G401 (cell line): ENCODE data around the gene ATAD3B. TPM values are rescaled to one million over a fixed set of nuclear protein-coding genes. Genes with fewer than 3 reads are reported as not detected.
"Not testable (repeated sequence)": the region's sequence is repeated elsewhere in the genome, so short reads cannot be mapped to it uniquely, and the experiment has no call there.

Source experiments
- DNase-seq: peaks from one replicate; pipeline ENCODE4 v3.0.0-alpha.2; 2015; ENCODE audit warnings: low spot score
- in situ Hi-C: cut with HindIII; loops from 2 replicates; pipeline ENCODE4 v1.10.0; 2016; ENCODE audit warnings: low sequenced_read_pairs, mixed read lengths
- total RNA-seq: library from RNA; depleted of rRNA; stranded (reverse); fragments of >200 nt; shearing (Covaris generic); gene quantifications from 2 replicates; pipeline ENCODE4 v1.2.3, GENCODE V29; 2014

Gene ATAD3B
- total RNA-seq, 1 experiment from 2014 or later, result 102 TPM

GRCh38 chr1:1468196-1468985, 3.2 kb upstream of the ATAD3B start:
- in situ Hi-C loops, DNase-seq: not testable (repeated sequence)

DNA sequence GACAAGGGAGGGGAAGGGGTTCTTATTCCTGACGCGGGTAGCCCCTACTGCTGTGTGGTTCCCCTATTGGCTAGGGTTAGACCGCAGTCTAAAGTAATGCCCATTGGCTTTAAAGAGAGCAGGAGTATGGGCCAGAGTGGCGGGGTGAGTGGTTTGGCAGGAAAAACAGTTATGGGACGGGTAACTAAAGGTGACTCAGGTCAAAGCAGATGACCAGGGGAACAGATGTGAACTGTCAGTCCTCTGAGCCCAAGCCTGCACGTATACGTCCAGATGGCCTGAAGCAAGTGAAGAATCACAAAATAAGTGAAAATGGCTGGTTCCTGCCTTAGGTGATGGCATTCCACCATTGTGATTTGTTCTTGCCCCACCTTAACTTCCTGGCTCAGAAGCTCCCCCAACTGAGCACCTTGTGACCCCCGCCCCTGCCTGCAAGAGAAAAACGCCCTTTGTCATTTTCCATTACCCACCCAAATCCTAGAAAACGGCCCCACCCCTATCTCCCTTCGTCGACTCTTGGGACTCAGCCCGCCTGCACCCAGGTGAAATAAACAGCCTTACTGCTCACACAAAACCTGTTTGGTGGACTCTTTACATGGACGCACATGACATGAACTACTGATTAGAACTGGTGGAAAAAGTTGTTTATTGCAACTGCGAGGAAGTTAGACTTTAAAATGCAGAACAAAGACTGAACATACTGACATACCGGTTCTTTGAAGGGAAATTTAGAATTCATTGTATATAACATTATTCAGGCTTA, 758 bp upstream of the ATAD3B start:
- peak; percentile 2 for DNase-seq
- in situ Hi-C loops, result no loop called here

DNA sequence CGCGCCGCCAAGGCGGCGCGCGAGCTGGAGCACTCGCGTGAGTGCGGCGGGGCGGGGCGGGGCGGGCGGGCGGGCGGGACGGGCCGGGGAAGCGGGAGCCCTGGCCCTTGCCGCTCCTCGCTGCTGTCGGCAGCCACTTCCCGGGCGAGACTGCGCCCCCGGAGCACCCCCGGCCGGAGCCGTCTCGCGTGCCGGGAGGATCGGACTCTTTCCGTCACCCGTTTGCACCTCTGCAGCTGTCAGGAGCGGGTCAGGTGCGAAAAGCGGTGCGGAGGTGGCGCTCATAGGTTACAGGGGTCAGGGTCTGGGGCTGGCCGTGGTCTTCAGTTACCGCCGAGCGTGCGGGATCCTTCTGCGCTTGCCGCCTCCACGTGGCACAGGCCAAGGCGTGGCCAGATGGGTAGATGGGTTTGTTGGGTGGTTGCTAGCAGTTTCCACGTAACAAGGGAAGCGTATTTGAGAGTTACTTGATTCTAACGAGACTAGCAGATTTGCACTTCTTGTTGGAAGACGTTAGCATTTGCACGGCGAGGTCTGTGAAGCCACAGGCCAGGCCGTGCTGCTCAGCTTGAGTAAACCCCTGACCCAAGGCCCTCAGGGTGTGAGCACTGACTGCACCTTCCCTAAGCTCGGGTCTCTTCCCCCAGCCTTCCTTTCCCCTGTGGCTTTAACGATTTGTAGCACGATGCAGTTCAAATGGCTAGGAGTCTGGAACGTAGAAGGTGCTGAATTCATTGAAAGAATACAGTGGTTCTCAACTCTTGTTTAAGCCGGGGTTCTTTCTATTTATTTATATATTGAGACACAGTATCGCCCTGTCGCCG, 700 bp downstream of the ATAD3B start:
- in situ Hi-C loops, DNase-seq: not testable (repeated sequence)

DNA sequence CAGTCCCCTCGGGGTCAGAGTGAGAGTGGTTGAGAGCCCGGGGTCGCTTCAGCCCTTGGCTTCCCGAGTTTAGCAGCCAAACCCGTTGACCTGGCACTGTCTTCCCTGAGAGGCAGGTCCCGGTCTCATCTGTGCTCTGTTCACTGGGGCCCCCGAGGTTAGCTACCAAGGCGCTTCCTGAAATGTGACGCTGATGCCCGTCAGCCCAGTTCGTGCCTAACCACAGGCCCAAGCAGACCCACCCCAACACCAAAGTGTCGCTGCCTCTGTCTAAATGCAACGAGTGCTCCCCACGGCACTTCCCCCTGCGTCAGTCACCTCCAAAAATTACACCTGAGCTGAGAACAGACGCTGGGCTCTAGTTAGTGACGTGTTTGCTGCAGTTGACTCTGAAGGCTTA, 4.4 kb downstream of the ATAD3B start:
- in situ Hi-C loops, DNase-seq: not testable (repeated sequence)

GRCh38 chr1:1477206-1477605, 5.6 kb downstream of the ATAD3B start:
- DNase-seq, result no peak
- in situ Hi-C loops, result no loop called here

GRCh38 chr1:1479547-1480487, 8.3 kb downstream of the ATAD3B start:
- no peak for DNase-seq
- in situ Hi-C loops, result no loop called here

GRCh38 chr1:1480488-1480867, 8.9 kb downstream of the ATAD3B start:
- in situ Hi-C loops, result not testable (repeated sequence)

DNA sequence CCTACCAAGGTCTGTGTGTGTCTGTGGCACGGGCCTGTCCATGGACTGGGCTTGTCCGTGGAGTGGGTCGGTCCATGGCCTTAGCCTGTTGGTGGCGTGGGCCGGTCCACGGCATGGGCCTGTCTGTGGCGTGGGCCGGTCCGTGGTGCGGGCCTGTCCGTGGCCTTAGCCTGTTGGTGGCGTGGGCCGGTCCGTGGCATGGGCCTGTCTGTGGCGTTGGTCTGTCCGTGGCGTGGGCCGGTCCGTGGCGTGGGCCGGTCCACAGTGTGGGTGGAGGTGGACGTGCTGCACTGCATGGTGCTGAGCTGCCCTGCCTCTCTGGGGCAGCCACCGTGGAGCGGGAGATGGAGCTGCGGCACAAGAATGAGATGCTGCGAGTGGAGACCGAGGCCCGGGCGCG, 10.2 kb downstream of the ATAD3B start:
- in situ Hi-C loops, DNase-seq: not testable (repeated sequence)

More at GRCh38 chr1:1480488-1480867, 8.9 kb downstream of the ATAD3B start:
- not testable (repeated sequence) for DNase-seq

GRCh38 chr1:1482856-1483255, 11.3 kb downstream of the ATAD3B start:
- in situ Hi-C loops, result no loop called here

DNA sequence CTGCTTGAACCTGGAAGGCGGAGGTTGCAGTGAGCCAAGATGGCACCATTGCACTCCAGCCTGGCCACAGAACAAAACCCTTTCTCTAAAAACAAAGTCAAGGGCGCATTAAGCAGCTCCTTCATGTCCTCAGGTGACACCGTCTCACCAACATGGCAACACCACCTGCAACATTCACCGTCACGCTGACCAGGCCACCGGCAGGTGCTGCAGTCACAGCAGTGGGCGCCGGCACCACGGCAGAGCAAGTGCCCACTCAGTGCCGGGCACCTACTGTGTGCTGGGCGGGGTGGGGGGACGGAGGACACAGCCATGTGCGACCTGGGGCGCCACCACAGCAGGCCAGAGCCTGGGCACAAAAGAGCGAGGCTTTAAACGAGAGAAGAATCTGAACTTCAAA, 12.1 kb downstream of the ATAD3B start:
- in situ Hi-C loops, result no loop called here
- no peak for DNase-seq

More at GRCh38 chr1:1482856-1483255, 11.3 kb downstream of the ATAD3B start:
- DNase-seq, result no peak

DNA sequence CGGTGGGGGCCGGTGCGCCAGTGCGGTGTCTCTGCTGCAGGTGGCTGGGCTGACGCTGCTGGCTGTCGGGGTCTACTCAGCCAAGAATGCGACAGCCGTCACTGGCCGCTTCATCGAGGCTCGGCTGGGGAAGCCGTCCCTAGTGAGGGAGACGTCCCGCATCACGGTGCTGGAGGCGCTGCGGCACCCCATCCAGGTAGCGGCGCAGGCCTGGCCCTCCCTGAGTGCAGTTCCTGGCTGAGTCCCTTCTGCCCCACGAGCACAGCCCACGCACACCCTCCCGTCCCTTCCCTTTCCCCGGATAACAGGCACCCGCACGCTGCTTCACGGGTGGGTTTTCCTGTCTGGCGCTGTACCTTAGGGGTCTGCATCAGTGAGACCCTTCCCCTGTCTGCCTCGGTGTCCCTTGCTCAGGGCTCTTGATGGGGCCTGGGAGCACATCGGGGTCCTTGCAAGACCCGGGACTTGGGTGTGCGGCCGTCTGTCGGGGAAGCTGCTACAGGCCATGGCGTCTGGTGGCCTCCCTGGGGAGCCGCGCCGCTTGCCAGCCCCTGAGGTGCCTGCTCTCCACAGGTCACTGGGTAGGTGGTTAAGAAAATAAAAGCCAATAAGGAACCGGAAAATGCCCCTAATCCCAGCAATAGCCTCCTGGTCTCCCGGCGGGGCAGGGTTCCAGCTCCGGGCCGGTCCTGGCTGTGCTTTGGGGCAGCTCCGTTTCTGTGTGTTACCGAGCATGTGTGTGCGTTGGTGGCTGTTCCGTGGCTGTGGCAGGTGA, 13.6 kb downstream of the ATAD3B start:
- in situ Hi-C loops, DNase-seq: not testable (repeated sequence)

- in situ Hi-C loops, DNase-seq: not testable (repeated sequence)
These were observed 14.3 kb downstream of the ATAD3B start for GRCh38 chr1:1485755-1486317.

GRCh38 chr1:1487701-1488100, 16.1 kb downstream of the ATAD3B start:
- DNase-seq, result no peak
- in situ Hi-C loops, result no loop called here

GRCh38 chr1:1489231-1489630, 17.7 kb downstream of the ATAD3B start:
- in situ Hi-C loops, result no loop called here
- no peak for DNase-seq

DNA sequence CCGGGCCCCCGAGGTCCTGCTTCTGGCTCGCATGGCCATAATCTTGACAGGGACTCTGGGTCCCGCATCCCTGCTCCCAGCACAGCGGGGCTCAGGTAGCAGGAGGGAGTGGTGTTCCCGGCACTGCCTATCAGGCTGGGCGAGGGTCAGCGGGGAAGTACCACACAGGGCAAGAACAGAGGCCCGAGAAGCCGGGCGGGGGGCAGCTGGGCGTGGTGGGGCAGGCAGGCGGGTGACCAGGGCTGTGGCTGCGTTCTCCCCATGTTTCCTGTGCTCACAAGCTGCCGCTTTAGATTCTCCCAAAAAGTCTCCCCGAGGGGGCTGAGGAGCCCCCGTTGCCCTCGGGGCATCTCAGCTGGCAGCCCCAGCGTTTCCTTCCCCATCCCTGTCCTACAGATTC, 18.3 kb downstream of the ATAD3B start:
- in situ Hi-C loops, result no loop called here

GRCh38 chr1:1490633-1491230, 19.2 kb downstream of the ATAD3B start:
- DNase-seq, result no peak
- in situ Hi-C loops, result no loop called here

More for the DNA sequence above, 18.3 kb downstream of the ATAD3B start:
- no peak for DNase-seq

DNA sequence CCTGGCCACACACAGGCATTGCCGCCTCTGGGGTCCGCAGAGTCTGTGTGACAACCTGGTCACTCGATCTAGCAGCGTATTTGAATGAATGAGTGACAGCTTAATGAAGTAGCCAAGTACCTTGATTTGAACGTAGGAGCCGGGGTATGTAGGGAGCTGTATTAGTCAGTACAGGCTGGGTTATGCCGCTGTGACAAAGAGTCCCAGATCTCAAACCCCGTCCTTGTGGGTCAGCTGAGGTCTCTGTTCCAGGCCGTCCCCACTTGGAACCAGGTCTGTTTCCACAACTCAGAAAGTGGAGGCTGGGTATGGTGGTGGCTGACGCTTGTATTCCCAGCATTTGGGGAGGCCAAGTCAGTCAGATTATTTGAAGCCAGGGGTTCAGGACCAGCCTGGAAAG, 20.0 kb downstream of the ATAD3B start:
- in situ Hi-C loops, result no loop called here
- no peak for DNase-seq
